AG08395 (cell line): Measurements from ENCODE around the gene KLHL2.
"Not testable (repeated sequence)": the region's sequence is repeated elsewhere in the genome, so short reads cannot be mapped to it uniquely, and the experiment has no call there.

Experiments used
- DNase-seq: peaks from one replicate; pipeline ENCODE4 v3.0.0; 2012; ENCODE audit warnings: mixed read lengths, low spot score

The KLHL2 gene

DNA sequence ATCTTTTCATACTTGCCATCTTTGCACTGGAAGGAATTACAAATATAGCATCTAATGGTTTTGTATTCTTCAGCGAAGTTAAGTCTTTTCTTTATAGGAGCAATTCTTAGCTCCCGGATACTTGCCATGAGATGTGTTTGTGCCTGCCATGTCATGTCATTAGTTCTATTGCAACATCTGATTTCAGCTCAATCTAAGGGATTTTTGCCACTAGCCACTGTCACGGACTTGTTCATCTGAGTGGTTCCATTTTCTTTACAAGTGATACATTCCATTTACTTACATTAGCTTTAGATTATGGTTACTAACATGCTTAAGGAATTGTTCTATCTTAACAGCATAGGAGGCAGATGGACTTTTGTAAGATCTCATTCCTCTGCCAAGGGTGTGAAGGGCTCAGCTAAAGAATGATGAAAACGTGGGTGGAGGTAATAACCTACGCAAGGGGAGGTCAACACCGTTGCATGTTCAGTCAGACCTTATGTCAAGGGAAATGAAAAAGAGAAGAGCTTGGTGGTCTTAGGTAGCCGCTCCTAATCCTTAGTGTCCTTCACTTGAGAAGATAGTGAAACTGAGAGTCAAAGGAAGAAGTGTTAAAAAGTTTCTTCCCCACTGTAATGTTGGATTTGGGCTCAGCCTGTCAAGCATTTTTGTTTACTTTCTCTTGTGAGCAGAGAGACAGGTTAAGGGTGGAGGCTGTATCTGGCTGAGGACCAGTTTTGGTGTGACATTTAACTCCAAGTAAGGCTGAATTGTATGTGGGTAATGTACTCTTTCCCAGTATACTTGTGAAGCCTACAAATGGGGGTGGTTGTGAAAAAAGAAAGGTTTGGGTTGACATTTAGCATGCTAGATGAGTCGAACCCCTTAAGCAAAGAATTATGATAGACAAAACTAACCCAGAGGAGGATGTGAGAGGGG lies 3.6 kb upstream of the KLHL2 start:
- no peak for DNase-seq

DNA sequence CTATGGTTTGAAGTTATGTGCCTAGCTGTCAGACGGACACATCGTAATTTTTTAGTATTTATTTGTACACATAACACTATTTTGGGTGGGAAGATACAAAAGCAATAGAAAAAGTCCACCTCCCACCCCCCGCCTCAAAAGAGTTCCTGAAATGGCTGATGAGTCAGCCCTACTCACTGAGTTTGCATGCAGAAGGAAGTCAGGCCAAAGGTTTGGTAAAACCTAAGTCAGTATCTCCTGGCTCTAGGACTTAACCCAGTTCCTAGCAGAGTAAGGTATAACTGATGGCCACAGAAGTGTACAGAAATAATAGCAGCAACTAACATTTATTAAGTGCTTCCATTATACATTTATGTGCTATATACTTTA lies 2.9 kb upstream of the KLHL2 start:
- no peak for DNase-seq

GRCh38 chr4:165207016-165207430 lies 338 bp upstream of the KLHL2 start:
- no peak for DNase-seq

DNA sequence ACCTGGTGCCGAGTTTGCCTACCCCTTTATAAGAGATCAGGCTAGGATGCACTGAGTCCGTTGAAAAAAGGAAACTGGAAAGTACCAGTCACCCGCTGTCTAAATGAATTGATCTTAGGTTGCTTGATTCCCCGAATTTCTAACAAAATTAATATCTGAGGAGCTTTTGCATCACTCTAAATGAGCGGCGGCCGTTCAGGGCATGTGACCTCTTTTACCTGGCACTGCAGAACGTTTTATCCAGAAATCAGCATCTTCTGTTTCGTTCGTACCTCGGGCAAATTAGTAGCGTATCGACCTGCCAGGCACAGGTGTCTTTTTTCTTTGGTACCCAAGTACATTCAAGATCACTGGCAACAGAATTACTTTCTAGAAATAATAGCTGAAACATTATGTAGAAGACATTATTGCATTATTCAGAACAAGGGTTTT lies 876 bp downstream of the KLHL2 start:
- DNase-seq: no peak

DNA sequence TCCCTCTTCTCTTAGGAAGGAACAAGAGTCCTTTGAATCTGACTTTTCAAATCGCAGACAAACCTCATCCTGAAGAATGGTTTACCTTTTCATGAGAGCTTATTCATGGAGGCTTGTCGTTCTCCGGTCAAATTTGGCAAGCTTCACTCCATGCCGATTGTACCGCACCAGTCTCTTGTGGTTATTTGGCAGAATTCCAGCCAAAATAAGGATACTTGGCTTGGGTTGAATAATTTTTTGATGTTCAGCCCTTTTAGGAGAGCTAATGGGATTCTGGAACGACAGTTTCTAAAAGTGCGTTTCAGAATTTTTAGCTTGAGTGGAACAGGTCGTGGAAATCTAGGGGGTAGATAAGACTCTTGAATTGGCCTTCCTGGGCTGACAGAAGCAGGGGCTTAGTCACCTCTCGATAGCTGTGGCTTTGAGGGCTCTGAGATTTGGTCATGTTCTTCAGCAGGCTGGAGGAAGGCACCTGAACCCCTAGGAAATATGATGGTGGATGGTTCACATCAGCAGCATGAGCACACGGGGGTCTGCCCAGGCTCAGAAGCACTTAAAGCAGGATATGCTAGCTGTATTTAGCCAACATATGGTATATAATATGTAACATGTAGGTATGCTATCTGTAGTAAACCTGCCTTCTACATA lies 1.5 kb downstream of the KLHL2 start:
- DNase-seq: no peak

GRCh38 chr4:165209796-165210195 lies 2.4 kb downstream of the KLHL2 start:
- no peak for DNase-seq

GRCh38 chr4:165210566-165210965 lies 3.2 kb downstream of the KLHL2 start:
- DNase-seq: no peak

DNA sequence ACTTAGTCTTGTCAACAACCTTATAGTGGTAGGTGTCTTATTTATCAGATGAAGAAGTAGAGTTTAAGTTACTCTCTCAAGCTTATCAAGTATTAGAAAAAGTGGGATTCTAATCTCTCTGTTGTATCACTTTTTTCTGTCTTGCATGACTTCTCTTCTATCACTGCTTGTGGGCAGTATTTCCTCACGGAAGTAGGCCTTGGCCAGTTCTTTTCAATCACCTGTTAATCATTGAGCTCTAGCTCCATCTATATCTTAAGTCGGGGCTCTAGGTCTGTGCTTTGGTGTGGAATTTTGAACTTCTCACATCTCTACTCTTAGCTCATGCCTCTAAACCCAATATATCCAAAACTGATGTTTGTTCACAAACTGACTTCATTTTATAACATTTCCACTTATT lies 5.3 kb downstream of the KLHL2 start:
- DNase-seq: not testable (repeated sequence)

- not testable (repeated sequence) for DNase-seq
These were observed 6.0 kb downstream of the KLHL2 start for GRCh38 chr4:165213404-165213803.

GRCh38 chr4:165213991-165214709 lies 6.8 kb downstream of the KLHL2 start:
- not testable (repeated sequence) for DNase-seq

DNA sequence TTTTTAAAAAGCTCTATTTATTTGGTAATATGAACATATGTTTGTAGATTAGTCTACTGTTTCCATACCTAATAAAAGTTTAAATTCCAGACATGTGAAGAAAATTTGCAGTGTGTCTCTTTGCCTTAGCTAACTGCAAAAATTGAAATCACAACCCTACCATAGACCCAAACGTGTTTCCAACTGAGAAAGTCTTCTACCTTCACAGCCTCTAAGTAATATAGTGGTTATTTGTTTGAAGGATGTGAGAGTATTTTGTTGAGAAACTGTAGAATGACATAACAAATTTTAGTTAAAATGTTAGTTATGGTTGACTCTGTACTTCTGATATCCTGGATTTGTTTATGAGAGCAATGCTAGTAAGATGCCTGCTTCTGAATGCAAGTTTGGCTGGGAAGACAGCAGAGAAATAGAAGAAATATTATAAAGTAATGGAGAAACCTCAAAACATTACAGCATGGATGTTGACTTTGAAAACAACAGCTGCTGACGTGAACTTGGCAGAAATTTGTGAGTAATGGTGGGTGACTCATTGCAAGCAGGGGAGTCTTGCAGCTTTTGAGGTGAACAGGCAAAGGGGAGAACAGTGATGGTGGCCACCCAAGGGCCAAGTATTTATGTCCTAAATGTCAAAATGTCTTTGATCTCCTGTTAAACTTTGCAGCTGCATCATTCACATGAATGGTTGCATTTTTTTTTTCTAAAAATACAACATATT lies 7.8 kb downstream of the KLHL2 start:
- not testable (repeated sequence) for DNase-seq

DNA sequence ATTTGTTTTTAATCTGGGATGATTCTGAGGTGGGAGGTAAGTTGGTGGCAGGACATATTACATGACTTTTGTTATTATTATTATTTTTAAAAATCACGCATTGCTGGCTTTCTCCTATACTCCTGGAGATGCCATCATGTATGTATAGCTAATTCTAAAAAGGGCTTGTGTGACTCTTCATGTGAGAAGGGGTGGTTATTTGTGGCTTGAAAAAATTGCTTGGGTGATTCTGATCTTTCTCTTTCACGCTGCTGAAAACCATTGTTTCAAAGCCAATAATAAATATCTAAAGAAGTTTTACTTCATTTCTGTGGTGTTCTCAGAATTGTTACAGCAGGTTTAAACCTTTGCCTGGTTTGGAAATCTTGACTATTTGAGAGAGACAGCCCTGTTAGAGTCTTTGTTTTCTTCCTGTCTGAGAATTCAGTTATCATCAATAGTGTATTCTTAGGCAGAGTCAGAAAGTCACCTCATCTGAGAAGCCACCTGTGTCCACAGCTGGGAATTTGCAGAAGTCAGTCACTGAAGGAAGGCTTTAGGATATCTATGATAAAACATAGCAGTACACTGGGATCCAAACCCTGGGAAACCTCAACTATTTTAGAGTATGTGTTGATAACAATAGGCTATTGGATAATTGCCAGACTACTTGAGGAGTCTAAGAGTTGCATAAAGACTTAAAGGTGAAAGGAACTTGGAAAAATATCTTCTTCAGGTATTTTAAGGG lies 8.6 kb downstream of the KLHL2 start:
- DNase-seq: not testable (repeated sequence)

DNA sequence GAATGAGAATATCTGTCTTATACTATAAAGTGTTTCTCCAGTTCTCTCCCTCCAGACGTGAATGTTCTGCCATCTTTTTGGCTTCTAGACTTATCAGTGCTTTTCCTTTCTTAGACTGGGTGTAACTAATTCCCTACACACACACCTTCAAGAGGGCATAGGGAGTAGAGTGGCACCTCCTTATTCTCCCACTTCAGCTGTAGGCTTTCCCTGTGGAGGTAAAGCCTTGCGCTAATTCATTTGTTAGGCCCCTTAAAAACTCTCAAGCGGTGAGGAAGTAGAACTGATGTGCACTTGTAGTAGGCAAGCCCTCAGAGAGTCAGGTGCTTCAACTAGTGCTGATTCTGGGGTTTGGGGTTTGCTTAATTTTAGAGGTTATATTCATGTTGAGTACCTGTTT lies 10.0 kb downstream of the KLHL2 start:
- DNase-seq: no peak

GRCh38 chr4:165221306-165221705 lies 13.9 kb downstream of the KLHL2 start:
- not testable (repeated sequence) for DNase-seq

DNA sequence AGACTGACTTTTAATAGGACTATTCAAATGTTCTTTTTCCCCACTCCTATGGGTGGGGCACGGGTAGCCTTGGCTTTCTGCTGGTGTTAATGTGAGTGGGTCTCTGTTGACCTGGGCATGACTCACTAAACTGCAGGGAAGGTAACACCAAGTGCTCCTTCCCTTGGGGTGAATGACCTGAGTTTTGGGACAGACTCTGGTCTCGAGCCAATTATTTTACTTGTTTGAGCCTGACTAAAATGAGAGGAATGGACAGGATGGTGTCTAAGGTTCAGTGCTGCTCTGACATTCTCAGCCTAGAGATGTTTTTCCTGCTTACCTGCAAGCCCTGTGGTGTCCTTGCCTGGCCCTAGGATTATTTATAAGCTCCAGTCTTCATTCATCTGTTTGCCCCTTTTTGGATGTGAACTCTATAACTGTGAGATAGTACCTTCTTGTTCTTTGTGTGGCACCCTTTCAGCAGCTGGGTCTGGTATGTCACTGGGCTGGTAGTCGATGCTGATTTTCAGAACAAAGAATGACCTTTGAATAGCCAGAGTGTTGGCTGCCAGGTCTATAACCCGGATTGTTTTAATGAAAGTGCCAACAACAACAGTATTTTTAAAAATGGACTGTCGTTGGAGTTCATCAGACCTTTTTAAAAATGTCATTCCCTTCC lies 14.8 kb downstream of the KLHL2 start:
- not testable (repeated sequence) for DNase-seq

DNA sequence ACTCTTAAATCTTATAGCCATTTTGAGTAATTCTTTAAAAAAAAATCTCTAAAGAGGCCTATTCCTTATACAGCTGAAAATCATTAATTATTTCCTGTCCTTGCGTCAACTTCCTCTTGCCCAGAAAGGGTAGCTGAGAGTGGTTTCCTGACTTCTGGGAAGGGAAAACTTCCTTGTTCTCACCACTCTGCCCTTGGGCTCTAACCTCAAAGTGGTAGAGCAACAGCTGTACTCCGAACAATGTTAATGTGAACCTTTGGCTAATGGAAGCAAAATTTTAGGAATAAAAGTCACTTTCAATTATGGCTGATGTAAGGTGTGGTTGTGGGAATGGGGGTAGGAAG lies 15.3 kb downstream of the KLHL2 start:
- no peak for DNase-seq

DNA sequence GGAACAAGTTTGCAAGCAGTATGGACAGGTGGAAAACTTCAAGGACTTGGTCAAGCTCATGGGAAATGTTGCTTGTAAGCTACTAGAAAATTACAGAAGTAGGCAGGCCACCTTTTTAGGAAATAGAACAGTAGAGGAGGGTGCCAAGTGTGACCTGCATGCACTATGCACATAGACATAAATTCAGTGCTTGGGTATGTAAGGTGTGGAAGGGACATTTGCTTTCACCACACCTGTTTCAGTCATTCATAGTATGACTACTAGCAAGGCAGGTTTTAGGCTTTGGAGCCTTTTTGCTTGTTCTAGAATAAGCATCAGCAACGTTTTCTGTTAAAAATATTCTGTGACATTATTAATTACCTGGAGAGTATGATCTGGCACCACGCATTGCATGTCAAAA lies 20.0 kb downstream of the KLHL2 start:
- DNase-seq: not testable (repeated sequence)

- DNase-seq: not testable (repeated sequence)
These were observed 22.3 kb downstream of the KLHL2 start for GRCh38 chr4:165229490-165230200.

- DNase-seq: not testable (repeated sequence)
These were observed 25.5 kb downstream of the KLHL2 start for GRCh38 chr4:165232623-165233433.
